Spleen (tissue), 7 donors: ENCODE data around the gene GALNT12.

ENCODE experiments used
- POLR2AphosphoS5 ChIP-seq, 3 donors: sonication (generic); formaldehyde crosslinking; IDR thresholded peaks; one replicate each; pipeline ENCODE4 v1.5.1; 2017; ENCODE audit warnings: antibody characterized with exemption in 3 of 3
- TF ChIP-seq, protein P1 (sequence below), 11 experiments: fragments of 200-600 bp in 7 of 11; fragments of 450-650 bp in 4 of 11; sonication (generic) in 4 of 11; IDR thresholded peaks in 8 of 11; conservative IDR thresholded peaks in 3 of 11; 1 replicate in 7 of 11; 2 replicates in 4 of 11; pipeline versions ENCODE4 v1.4.0 to v1.8.0; 2016 to 2021; ENCODE audit warnings: antibody characterized with exemption in 11 of 11, inconsistent platforms in 4 of 11, mild to moderate bottlenecking in 1 of 11
- donor health status: DM: no; HTN: no; CAD: no; lungs with moderate emphysema.
- donor health status: DM: no; HTN: no; CAD: no.
- donor health status: DM: no; HTN: no; CAD: no.

GRCh38 chr9:98804083-98804482, 3.4 kb upstream of the GALNT12 start:
- TF ChIP-seq, protein P1, sequence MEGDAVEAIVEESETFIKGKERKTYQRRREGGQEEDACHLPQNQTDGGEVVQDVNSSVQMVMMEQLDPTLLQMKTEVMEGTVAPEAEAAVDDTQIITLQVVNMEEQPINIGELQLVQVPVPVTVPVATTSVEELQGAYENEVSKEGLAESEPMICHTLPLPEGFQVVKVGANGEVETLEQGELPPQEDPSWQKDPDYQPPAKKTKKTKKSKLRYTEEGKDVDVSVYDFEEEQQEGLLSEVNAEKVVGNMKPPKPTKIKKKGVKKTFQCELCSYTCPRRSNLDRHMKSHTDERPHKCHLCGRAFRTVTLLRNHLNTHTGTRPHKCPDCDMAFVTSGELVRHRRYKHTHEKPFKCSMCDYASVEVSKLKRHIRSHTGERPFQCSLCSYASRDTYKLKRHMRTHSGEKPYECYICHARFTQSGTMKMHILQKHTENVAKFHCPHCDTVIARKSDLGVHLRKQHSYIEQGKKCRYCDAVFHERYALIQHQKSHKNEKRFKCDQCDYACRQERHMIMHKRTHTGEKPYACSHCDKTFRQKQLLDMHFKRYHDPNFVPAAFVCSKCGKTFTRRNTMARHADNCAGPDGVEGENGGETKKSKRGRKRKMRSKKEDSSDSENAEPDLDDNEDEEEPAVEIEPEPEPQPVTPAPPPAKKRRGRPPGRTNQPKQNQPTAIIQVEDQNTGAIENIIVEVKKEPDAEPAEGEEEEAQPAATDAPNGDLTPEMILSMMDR (IDR thresholded peaks at IDR 0.05 in 8 of 11, conservative IDR thresholded peaks at IDR 0.05 in 3 of 11) = no peak
- no peak for TF ChIP-seq POLR2AphosphoS5 (IDR thresholded peaks at IDR 0.05)
